Measurements from ENCODE around the gene SMAD2.
"Not testable (repeated sequence)": the region's sequence is repeated elsewhere in the genome, so short reads cannot be mapped to it uniquely, and the experiment has no call there.

GRCh38 chr18:47961003-47961402, 30.5 kb upstream of the SMAD2 start:
- not testable (repeated sequence) for TF ChIP-seq CTCF, POLR2A (IDR thresholded peaks at IDR 0.05)

Measured in thyroid gland (tissue), 4 donors.